ENCODE data around the gene ABCC6. TPM values are rescaled to one million over a fixed set of nuclear protein-coding genes. Genes with fewer than 3 reads are reported as not detected.
"Not testable (repeated sequence)": the region's sequence is repeated elsewhere in the genome, so short reads cannot be mapped to it uniquely, and the experiment has no call there.

Gene ABCC6
- total RNA-seq, 1 experiment from 2014 or later: 1.1 TPM

- not testable (repeated sequence) for H4K8ac ChIP-seq (replicated peaks; ENCODE audit: insufficient read length, low read depth, low read length); DNase-seq; H3K27ac Mint-ChIP-seq; H3K4me2 ChIP-seq (ENCODE audit: insufficient read depth, insufficient read length, low read length); H3K4me1 ChIP-seq (ENCODE audit: insufficient read depth, low read length); H4K5ac ChIP-seq (ENCODE audit: insufficient read length, low read depth, low read length); H3K9me3 ChIP-seq (ENCODE audit: control insufficient read depth, low read depth, low read length); H3K36me3 Mint-ChIP-seq (ENCODE audit: insufficient read depth in 1 of 3, low read depth in 3 of 3); H2BK15ac ChIP-seq (ENCODE audit: low read depth, low read length); H3K23ac ChIP-seq (ENCODE audit: insufficient read length, low read depth, low read length); H4K20me1 ChIP-seq (ENCODE audit: control insufficient read depth, insufficient read depth, insufficient read length); H3K4ac ChIP-seq (ENCODE audit: low read depth, low read length); H2AK5ac ChIP-seq (ENCODE audit: insufficient read length, low read length); H3K27me3 ChIP-seq (ENCODE audit: insufficient read depth, low read length); H3K27ac ChIP-seq (ENCODE audit: insufficient read length, low read depth, low read length); H3K56ac ChIP-seq (ENCODE audit: insufficient read length, low read depth, low read length); H2BK120ac ChIP-seq (ENCODE audit: low read depth, low read length, poor library complexity, severe bottlenecking); H4K91ac ChIP-seq (ENCODE audit: insufficient read length, low read depth, low read length); H3K4me1 Mint-ChIP-seq; H3K9ac ChIP-seq (ENCODE audit: extremely low read depth, insufficient read length, low read length); H3K4me3 Mint-ChIP-seq; H3K79me2 ChIP-seq (ENCODE audit: insufficient read depth, low read length); H2AFZ ChIP-seq (ENCODE audit: low read length); H3K23me2 ChIP-seq (ENCODE audit: insufficient read length, low read depth, low read length, poor library complexity, severe bottlenecking); H3K27me3 Mint-ChIP-seq (ENCODE audit: low read depth); H2BK20ac ChIP-seq (ENCODE audit: low read depth, low read length, poor library complexity, severe bottlenecking); H2BK5ac ChIP-seq (ENCODE audit: insufficient read length, low read length); H3K79me1 ChIP-seq (ENCODE audit: insufficient read depth, low read depth, low read length, poor library complexity, severe bottlenecking); H3T11ph ChIP-seq (ENCODE audit: low read length); H3K18ac ChIP-seq (ENCODE audit: insufficient read length, low read depth, low read length); H3K9me3 Mint-ChIP-seq; H3K14ac ChIP-seq (ENCODE audit: insufficient read depth, low read length); H2BK12ac ChIP-seq (ENCODE audit: insufficient read length, low read depth, low read length)
- peak; percentile 47; the same call in 2 of the 3 replicates for TF ChIP-seq CTCF (conservative IDR thresholded peaks at IDR 0.05)
- no CpG with 5 or more reads among the region's 4 CpGs for WGBS (ENCODE audit: extremely low coverage, insufficient read length, low lambda C conversion rate)
These were observed 20.7 kb downstream of the ABCC6 start for GRCh38 chr16:16202400-16203143.

- not testable (repeated sequence) for H4K20me1 ChIP-seq (ENCODE audit: control insufficient read depth, insufficient read depth, insufficient read length); H3K14ac ChIP-seq (ENCODE audit: insufficient read depth, low read length); H4K8ac ChIP-seq (replicated peaks; ENCODE audit: insufficient read length, low read depth, low read length); H2AK5ac ChIP-seq (ENCODE audit: insufficient read length, low read length); H2BK120ac ChIP-seq (ENCODE audit: low read depth, low read length, poor library complexity, severe bottlenecking); H2BK20ac ChIP-seq (ENCODE audit: low read depth, low read length, poor library complexity, severe bottlenecking); H3K27ac ChIP-seq (ENCODE audit: insufficient read length, low read depth, low read length); H3K79me1 ChIP-seq (ENCODE audit: insufficient read depth, low read depth, low read length, poor library complexity, severe bottlenecking); H3K4me2 ChIP-seq (ENCODE audit: insufficient read depth, insufficient read length, low read length); H3K4me1 Mint-ChIP-seq; H3K9me3 ChIP-seq (ENCODE audit: control insufficient read depth, low read depth, low read length); H3K23me2 ChIP-seq (ENCODE audit: insufficient read length, low read depth, low read length, poor library complexity, severe bottlenecking); H3K79me2 ChIP-seq (ENCODE audit: insufficient read depth, low read length); H2AFZ ChIP-seq (ENCODE audit: low read length); H3T11ph ChIP-seq (ENCODE audit: low read length); H2BK5ac ChIP-seq (ENCODE audit: insufficient read length, low read length); H3K56ac ChIP-seq (ENCODE audit: insufficient read length, low read depth, low read length); H3K4ac ChIP-seq (ENCODE audit: low read depth, low read length); DNase-seq; H2BK15ac ChIP-seq (ENCODE audit: low read depth, low read length); H3K36me3 Mint-ChIP-seq (ENCODE audit: insufficient read depth in 1 of 3, low read depth in 3 of 3); H3K4me3 Mint-ChIP-seq; H3K27ac Mint-ChIP-seq; H3K23ac ChIP-seq (ENCODE audit: insufficient read length, low read depth, low read length); H4K5ac ChIP-seq (ENCODE audit: insufficient read length, low read depth, low read length); H3K27me3 ChIP-seq (ENCODE audit: insufficient read depth, low read length); H2BK12ac ChIP-seq (ENCODE audit: insufficient read length, low read depth, low read length); H3K18ac ChIP-seq (ENCODE audit: insufficient read length, low read depth, low read length); H3K4me1 ChIP-seq (ENCODE audit: insufficient read depth, low read length); H4K91ac ChIP-seq (ENCODE audit: insufficient read length, low read depth, low read length); H3K9me3 Mint-ChIP-seq; H3K27me3 Mint-ChIP-seq (ENCODE audit: low read depth); H3K9ac ChIP-seq (ENCODE audit: extremely low read depth, insufficient read length, low read length)
- WGBS (ENCODE audit: extremely low coverage, insufficient read length, low lambda C conversion rate): no CpG with 5 or more reads among the region's 8 CpGs
These were observed 21.4 kb downstream of the ABCC6 start for GRCh38 chr16:16201880-16202279.
